A549 (cell line): ENCODE measurements around the gene DENND4B. TPM values are rescaled to one million over a fixed set of nuclear protein-coding genes. Genes with fewer than 3 reads are reported as not detected.

Experiments used
- ATAC-seq, 2 experiments: fragments of 200-7000 bp in 1 of 2; fragments of >200 bp in 1 of 2; cut with Nextera tagmentation in 1 of 2; cut with Tn5 transposase in 1 of 2; 3 replicates each; pipeline versions ENCODE4 v1.8.0 to v1.9.1; 2018 to 2020; ENCODE audit warnings: mild to moderate bottlenecking in 1 of 2, moderate library complexity in 1 of 2
- CTCF ChIA-PET: fragments of 300-600 bp; sonication (Branson Sonifier 250); formaldehyde crosslinking; extraction: SDS; loops from one replicate; lab custom pipeline; 2021; ENCODE audit warnings: antibody characterized with exemption, inconsistent platforms; lab: Yijun Ruan, JAX
- POLR2A ChIA-PET: fragments of 350-600 bp; formaldehyde crosslinking; extraction: SDS; loops from one replicate; lab custom pipeline; 2021; ENCODE audit warnings: antibody characterized with exemption, inconsistent platforms; lab: Yijun Ruan, JAX
- DNase-seq, 2 experiments: peaks; one replicate each; pipeline versions ENCODE4 v3.0.0 to v3.0.0-alpha.2; 2011 to 2016; ENCODE audit warnings: low read depth in 1 of 2, low spot score in 1 of 2
- FAIRE-seq: peaks from 2 replicates; lab custom pipeline; 2011; peaks lifted over from hg19 to GRCh38; lab: Jason Lieb, UNC
- H3K27ac ChIP-seq, 2 experiments: fragments of >200 bp; sonication (Bioruptor Twin); formaldehyde crosslinking; 3 replicates each; pipeline ENCODE4 v1.5.1; 2016 to 2017
- H3K4me1 ChIP-seq: fragments of >200 bp; sonication (Bioruptor Twin); formaldehyde crosslinking; 3 replicates; pipeline ENCODE4 v1.6.1; 2016
- H3K4me2 ChIP-seq: fragments of >200 bp; sonication (Bioruptor Twin); formaldehyde crosslinking; 3 replicates; pipeline ENCODE4 v1.6.1; 2016
- H3K4me3 ChIP-seq: fragments of >200 bp; sonication (Bioruptor Twin); formaldehyde crosslinking; 3 replicates; pipeline ENCODE4 v1.5.1; 2016
- H3K9me3 ChIP-seq: fragments of >200 bp; sonication (Bioruptor Twin); formaldehyde crosslinking; 3 replicates; pipeline ENCODE4 v1.6.1; 2016
- CHD2 ChIP-seq: fragments of 150-350 bp; IDR thresholded peaks from 2 replicates; pipeline ENCODE4 v1.6.1; 2014; ENCODE audit warnings: low read length; ENCODE audit not compliant: partially characterized antibody
- CHD4 ChIP-seq: fragments of 200-600 bp; sonication (generic); IDR thresholded peaks from 2 replicates; pipeline ENCODE4 v1.6.1; 2016; ENCODE audit warnings: antibody characterized with exemption, mild to moderate bottlenecking, borderline replicate concordance
- ESRRA ChIP-seq: fragments of 150-350 bp; IDR thresholded peaks from 2 replicates; pipeline ENCODE4 v1.6.1; 2014; ENCODE audit warnings: mild to moderate bottlenecking, low read length, borderline replicate concordance
- FOXS1 ChIP-seq: fragments of 250-450 bp; sonication (Bioruptor Pico); IDR thresholded peaks from 2 replicates; pipeline ENCODE4 v1.5.0; 2020; ENCODE audit warnings: mild to moderate bottlenecking, moderate library complexity
- HOXB13 ChIP-seq: fragments of 250-450 bp; sonication (Bioruptor Pico); IDR thresholded peaks from 2 replicates; pipeline ENCODE4 v1.5.0; 2020; ENCODE audit warnings: low read depth, mild to moderate bottlenecking, moderate library complexity
- JUN ChIP-seq, 2 experiments: fragments of >200 bp; sonication (Bioruptor Twin); formaldehyde crosslinking; IDR thresholded peaks; 2 replicates in 1 of 2; 3 replicates in 1 of 2; pipeline ENCODE4 v1.6.1; 2016 to 2017
- KDM5A ChIP-seq: fragments of 200-600 bp; sonication (generic); IDR thresholded peaks from 2 replicates; pipeline ENCODE4 v1.6.1; 2016; ENCODE audit warnings: antibody characterized with exemption, mild to moderate bottlenecking
- MAZ ChIP-seq: fragments of 150-350 bp; IDR thresholded peaks from 2 replicates; pipeline ENCODE4 v1.6.1; 2014; ENCODE audit warnings: antibody characterized with exemption, low read depth, low read length, borderline replicate concordance
- NFE2L2 ChIP-seq: fragments of 150-350 bp; conservative IDR thresholded peaks from 2 replicates; pipeline ENCODE4 v1.6.1; 2014; ENCODE audit warnings: low read length
- NR3C1 ChIP-seq: fragments of >200 bp; sonication (Bioruptor Twin); formaldehyde crosslinking; IDR thresholded peaks from 3 replicates; pipeline ENCODE4 v1.6.1; 2017
- POLR2A ChIP-seq: IDR thresholded peaks from 2 replicates; pipeline ENCODE4 v1.6.1; 2012; ENCODE audit warnings: mild to moderate bottlenecking, low read length
- POLR2AphosphoS2 ChIP-seq: conservative IDR thresholded peaks from 2 replicates; pipeline ENCODE4 v1.6.1; 2012; ENCODE audit warnings: low read length, improper control_type of control experiment, inconsistent platforms
- RAD21 ChIP-seq, 2 experiments: fragments of >200 bp in 1 of 2; sonication (Bioruptor Twin) in 1 of 2; formaldehyde crosslinking in 1 of 2; IDR thresholded peaks in 1 of 2; conservative IDR thresholded peaks in 1 of 2; 2 replicates in 1 of 2; 3 replicates in 1 of 2; pipeline ENCODE4 v1.6.1; 2012 to 2018; ENCODE audit warnings: inconsistent platforms in 1 of 2
- RARB ChIP-seq: fragments of 250-450 bp; sonication (Bioruptor Pico); IDR thresholded peaks from 2 replicates; pipeline ENCODE4 v1.8.0; 2021; ENCODE audit warnings: mild to moderate bottlenecking, moderate library complexity
- RCOR1 ChIP-seq: fragments of 150-350 bp; IDR thresholded peaks from 2 replicates; pipeline ENCODE4 v1.6.1; 2014; ENCODE audit warnings: antibody characterized with exemption, low read length, low read depth
- RFX5 ChIP-seq: fragments of 450-650 bp; IDR thresholded peaks from 2 replicates; pipeline ENCODE4 v1.7.1; 2014; ENCODE audit warnings: antibody characterized with exemption, mild to moderate bottlenecking, moderate library complexity
- TFCP2L1 ChIP-seq: fragments of 250-450 bp; sonication (Bioruptor Pico); IDR thresholded peaks from 2 replicates; pipeline ENCODE4 v1.5.0; 2021; ENCODE audit warnings: mild to moderate bottlenecking
- TP53 ChIP-seq: fragments of 250-450 bp; sonication (Bioruptor Pico); IDR thresholded peaks from 2 replicates; pipeline ENCODE4 v1.5.0; 2021; ENCODE audit warnings: mild to moderate bottlenecking, moderate library complexity
- ZFP36 ChIP-seq: fragments of 450-650 bp; IDR thresholded peaks from 2 replicates; pipeline ENCODE4 v1.6.1; 2014; ENCODE audit warnings: borderline replicate concordance; ENCODE audit not compliant: partially characterized antibody
- WGBS: methylation state at CpG from one replicate; pipeline ENCODE4 v1.1.6; 2017; ENCODE audit errors: missing lambda C conversion rate; 5-methylcytosine and 5-hydroxymethylcytosine counted together
- polyA plus RNA-seq, 4 experiments: library from polyadenylated mRNA; depleted of rRNA in 3 of 4; stranded (reverse); fragments of >200 nt; fragmentation: RNase III in 1 of 4; extraction: RNeasy Plus Mini Kit Qiagen cat#74134 plus additional on column Dnase treatment in 1 of 4; gene quantifications; 2 replicates in 3 of 4; 3 replicates in 1 of 4; pipeline ENCODE4 v1.2.3, GENCODE V29; 2011 to 2017
- TF ChIP-seq, protein P1 (sequence below): fragments of 200-600 bp; sonication (generic); IDR thresholded peaks from 2 replicates; pipeline ENCODE4 v1.6.1; 2016; ENCODE audit warnings: antibody characterized with exemption, mild to moderate bottlenecking, moderate library complexity
- TF ChIP-seq, protein P2 (sequence below): fragments of >200 bp; sonication (Bioruptor Twin); formaldehyde crosslinking; IDR thresholded peaks from 3 replicates; pipeline ENCODE4 v1.5.1; 2016
- TF ChIP-seq, protein P3 (sequence below): fragments of >200 bp; sonication (Bioruptor Twin); formaldehyde crosslinking; IDR thresholded peaks from 3 replicates; pipeline ENCODE4 v1.6.1; 2016
- TF ChIP-seq, protein P4 (sequence below): IDR thresholded peaks from 2 replicates; pipeline ENCODE4 v1.6.1; 2012; ENCODE audit warnings: low read depth, borderline replicate concordance
- TF ChIP-seq, protein P5 (sequence below): IDR thresholded peaks from 2 replicates; pipeline ENCODE4 v1.6.1; 2012

DENND4B gene
- polyA plus RNA-seq, 2 of the 4 experiments (the other 2 are of a cell fraction) = 18.7 to 43.3 TPM

DNA sequence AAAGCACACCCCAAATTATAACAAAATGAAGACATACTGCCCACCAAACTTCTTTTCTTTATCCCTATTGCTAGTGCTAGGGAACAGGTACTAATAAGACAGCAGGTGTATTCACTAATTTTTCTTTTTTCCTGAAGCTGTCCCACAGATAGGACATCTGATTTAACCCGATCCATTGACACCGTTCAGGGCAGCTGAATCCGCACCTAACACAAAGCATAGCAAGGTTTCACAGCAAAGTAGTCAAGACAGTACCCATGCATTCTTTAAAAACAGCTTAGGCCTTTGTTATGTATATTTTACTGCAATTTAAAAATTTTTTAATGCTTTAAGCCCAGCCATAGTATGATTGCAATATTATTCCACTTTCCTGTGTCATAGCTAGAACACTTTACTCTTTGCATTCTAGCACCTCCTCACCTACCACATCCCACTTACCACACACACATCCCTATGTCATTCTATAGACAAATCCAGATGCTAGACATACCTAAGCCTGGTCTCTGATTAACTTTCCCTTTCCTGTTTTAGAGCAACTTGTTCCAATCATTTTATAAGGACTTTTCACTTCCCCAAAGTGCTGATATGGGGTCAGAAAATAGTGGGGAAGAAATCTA, 64.1 kb downstream of the DENND4B start:
- Histone ChIP-seq H3K27ac (no peak overlapping the region), H3K4me1 (peaks cover 7% of the 10 kb centered on the region; the same call in 1 of the 3 replicates), H3K9me3 (no peaks in the 10 kb centered on the region), H3K4me3 (no peak overlapping the region), H3K4me2 (no peak overlapping the region)
- TF ChIP-seq NFE2L2 (no peak), POLR2AphosphoS2 (no peak), RFX5 (no peak), TP53 (CRISPR knock-in tag) (no peak), HOXB13 (CRISPR knock-in tag) (no peak), JUN (IDR thresholded peaks at IDR 0.05) (no peak), FOXS1 (CRISPR knock-in tag) (no peak), ZFP36 (no peak), RAD21 (conservative IDR thresholded peaks at IDR 0.05 in 1 of 2, IDR thresholded peaks at IDR 0.05 in 1 of 2) (no peak), CHD4 (no peak), RCOR1 (no peak)
- TF ChIP-seq, protein P1, sequence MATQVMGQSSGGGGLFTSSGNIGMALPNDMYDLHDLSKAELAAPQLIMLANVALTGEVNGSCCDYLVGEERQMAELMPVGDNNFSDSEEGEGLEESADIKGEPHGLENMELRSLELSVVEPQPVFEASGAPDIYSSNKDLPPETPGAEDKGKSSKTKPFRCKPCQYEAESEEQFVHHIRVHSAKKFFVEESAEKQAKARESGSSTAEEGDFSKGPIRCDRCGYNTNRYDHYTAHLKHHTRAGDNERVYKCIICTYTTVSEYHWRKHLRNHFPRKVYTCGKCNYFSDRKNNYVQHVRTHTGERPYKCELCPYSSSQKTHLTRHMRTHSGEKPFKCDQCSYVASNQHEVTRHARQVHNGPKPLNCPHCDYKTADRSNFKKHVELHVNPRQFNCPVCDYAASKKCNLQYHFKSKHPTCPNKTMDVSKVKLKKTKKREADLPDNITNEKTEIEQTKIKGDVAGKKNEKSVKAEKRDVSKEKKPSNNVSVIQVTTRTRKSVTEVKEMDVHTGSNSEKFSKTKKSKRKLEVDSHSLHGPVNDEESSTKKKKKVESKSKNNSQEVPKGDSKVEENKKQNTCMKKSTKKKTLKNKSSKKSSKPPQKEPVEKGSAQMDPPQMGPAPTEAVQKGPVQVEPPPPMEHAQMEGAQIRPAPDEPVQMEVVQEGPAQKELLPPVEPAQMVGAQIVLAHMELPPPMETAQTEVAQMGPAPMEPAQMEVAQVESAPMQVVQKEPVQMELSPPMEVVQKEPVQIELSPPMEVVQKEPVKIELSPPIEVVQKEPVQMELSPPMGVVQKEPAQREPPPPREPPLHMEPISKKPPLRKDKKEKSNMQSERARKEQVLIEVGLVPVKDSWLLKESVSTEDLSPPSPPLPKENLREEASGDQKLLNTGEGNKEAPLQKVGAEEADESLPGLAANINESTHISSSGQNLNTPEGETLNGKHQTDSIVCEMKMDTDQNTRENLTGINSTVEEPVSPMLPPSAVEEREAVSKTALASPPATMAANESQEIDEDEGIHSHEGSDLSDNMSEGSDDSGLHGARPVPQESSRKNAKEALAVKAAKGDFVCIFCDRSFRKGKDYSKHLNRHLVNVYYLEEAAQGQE = no peak
- TF ChIP-seq, protein P2, sequence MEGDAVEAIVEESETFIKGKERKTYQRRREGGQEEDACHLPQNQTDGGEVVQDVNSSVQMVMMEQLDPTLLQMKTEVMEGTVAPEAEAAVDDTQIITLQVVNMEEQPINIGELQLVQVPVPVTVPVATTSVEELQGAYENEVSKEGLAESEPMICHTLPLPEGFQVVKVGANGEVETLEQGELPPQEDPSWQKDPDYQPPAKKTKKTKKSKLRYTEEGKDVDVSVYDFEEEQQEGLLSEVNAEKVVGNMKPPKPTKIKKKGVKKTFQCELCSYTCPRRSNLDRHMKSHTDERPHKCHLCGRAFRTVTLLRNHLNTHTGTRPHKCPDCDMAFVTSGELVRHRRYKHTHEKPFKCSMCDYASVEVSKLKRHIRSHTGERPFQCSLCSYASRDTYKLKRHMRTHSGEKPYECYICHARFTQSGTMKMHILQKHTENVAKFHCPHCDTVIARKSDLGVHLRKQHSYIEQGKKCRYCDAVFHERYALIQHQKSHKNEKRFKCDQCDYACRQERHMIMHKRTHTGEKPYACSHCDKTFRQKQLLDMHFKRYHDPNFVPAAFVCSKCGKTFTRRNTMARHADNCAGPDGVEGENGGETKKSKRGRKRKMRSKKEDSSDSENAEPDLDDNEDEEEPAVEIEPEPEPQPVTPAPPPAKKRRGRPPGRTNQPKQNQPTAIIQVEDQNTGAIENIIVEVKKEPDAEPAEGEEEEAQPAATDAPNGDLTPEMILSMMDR = no peak
- TF ChIP-seq, protein P3, sequence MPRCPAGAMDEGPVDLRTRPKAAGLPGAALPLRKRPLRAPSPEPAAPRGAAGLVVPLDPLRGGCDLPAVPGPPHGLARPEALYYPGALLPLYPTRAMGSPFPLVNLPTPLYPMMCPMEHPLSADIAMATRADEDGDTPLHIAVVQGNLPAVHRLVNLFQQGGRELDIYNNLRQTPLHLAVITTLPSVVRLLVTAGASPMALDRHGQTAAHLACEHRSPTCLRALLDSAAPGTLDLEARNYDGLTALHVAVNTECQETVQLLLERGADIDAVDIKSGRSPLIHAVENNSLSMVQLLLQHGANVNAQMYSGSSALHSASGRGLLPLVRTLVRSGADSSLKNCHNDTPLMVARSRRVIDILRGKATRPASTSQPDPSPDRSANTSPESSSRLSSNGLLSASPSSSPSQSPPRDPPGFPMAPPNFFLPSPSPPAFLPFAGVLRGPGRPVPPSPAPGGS = no peak
- TF ChIP-seq, protein P4, sequence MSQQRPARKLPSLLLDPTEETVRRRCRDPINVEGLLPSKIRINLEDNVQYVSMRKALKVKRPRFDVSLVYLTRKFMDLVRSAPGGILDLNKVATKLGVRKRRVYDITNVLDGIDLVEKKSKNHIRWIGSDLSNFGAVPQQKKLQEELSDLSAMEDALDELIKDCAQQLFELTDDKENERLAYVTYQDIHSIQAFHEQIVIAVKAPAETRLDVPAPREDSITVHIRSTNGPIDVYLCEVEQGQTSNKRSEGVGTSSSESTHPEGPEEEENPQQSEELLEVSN = no peak
- TF ChIP-seq, protein P5, sequence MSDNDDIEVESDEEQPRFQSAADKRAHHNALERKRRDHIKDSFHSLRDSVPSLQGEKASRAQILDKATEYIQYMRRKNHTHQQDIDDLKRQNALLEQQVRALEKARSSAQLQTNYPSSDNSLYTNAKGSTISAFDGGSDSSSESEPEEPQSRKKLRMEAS = no peak
- ATAC-seq = no peak
- WGBS = 90% methylated on average over 3 of the region's 3 CpGs
- ChIA-PET POLR2A (no interaction called here), CTCF (interaction anchor here (0.7 to 1.8 kb wide), 5 partner anchors 8 to 371 kb away, joined by 3 to 6 read pairs (median 5); partner anchors contain the start of gene DENND4B)
- DNase-seq = no peak
- FAIRE-seq = no peak

DNA sequence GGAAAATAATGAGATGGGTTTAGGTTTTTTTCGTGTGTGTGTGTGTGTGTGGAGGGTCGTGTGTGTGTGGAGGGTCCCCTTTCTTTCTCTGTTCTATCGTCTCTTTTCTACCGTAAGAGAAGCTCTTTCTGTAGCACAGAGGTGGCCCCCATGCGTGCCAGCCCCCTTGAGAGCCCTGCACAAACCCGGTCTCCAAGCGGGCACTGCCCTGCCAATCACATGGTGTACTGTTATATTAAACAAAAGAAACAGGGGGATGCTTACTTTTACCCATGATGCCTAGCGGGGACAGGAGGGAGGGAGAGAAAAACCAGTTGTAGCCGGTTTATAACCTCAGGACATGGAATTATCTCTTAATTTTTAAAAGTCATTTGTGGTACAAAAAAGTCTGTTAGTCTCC, 64.8 kb downstream of the DENND4B start:
- Histone ChIP-seq H3K9me3 (no peaks in the 10 kb centered on the region), H3K4me3 (no peak overlapping the region), H3K4me2 (no peak overlapping the region), H3K4me1 (peaks cover 7% of the 10 kb centered on the region; the same call in 1 of the 3 replicates), H3K27ac (no peak overlapping the region)
- WGBS = 61% methylated on average over 9 of the region's 9 CpGs
- FAIRE-seq (no peak), ATAC-seq (peak in 1 of 2 experiments; percentile 39; a peak in 1 of 6 replicates), DNase-seq (no peak)
- ChIA-PET CTCF (interaction anchor here (0.6 to 1.8 kb wide), 6 partner anchors 12 to 371 kb away, joined by 3 to 6 read pairs (median 4); partner anchors contain the start of gene DENND4B), POLR2A (no interaction called here)
- TF ChIP-seq NR3C1 = no peak
- TF ChIP-seq RARB = no peak
- TF ChIP-seq ESRRA = no peak
- TF ChIP-seq TFCP2L1 (CRISPR knock-in tag) = no peak
- TF ChIP-seq MAZ = no peak
- TF ChIP-seq POLR2A = no peak
- no peak for TF ChIP-seq CHD2
- no peak for TF ChIP-seq TP53 (CRISPR knock-in tag)
- TF ChIP-seq KDM5A = no peak
